Measurements from ENCODE around the gene MESP2.

The MESP2 gene

DNA sequence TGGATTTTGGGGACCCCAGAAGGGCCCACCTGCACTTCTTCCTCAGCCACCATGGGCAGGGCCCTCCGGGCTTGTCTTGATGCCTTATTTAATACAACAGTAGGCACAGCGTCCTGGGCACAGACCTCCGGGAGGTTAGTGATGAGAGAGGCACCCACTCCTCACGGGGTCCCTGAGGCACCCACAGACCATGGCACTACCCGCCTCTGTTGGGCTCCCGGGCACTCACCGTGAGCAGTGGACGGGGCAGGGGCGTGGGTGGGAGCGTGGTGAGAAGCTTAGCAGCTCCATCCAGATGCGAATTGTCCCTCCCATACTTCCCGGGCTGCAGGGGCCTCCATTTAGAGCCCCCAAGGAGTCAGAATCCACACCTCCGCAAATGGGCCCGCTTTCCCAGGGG is 317 bp upstream of the MESP2 start:
- DNase-seq (ENCODE audit: low read depth in 1 of 2, low spot score in 1 of 2), result no peak
- no peak for TF ChIP-seq SPI1 (IDR thresholded peaks at IDR 0.05; ENCODE audit: borderline replicate concordance, low read depth)
- TF ChIP-seq, protein P1, sequence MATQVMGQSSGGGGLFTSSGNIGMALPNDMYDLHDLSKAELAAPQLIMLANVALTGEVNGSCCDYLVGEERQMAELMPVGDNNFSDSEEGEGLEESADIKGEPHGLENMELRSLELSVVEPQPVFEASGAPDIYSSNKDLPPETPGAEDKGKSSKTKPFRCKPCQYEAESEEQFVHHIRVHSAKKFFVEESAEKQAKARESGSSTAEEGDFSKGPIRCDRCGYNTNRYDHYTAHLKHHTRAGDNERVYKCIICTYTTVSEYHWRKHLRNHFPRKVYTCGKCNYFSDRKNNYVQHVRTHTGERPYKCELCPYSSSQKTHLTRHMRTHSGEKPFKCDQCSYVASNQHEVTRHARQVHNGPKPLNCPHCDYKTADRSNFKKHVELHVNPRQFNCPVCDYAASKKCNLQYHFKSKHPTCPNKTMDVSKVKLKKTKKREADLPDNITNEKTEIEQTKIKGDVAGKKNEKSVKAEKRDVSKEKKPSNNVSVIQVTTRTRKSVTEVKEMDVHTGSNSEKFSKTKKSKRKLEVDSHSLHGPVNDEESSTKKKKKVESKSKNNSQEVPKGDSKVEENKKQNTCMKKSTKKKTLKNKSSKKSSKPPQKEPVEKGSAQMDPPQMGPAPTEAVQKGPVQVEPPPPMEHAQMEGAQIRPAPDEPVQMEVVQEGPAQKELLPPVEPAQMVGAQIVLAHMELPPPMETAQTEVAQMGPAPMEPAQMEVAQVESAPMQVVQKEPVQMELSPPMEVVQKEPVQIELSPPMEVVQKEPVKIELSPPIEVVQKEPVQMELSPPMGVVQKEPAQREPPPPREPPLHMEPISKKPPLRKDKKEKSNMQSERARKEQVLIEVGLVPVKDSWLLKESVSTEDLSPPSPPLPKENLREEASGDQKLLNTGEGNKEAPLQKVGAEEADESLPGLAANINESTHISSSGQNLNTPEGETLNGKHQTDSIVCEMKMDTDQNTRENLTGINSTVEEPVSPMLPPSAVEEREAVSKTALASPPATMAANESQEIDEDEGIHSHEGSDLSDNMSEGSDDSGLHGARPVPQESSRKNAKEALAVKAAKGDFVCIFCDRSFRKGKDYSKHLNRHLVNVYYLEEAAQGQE (IDR thresholded peaks at IDR 0.05; ENCODE audit: insufficient replicate concordance, low read depth), result no peak
- TF ChIP-seq, protein P2, sequence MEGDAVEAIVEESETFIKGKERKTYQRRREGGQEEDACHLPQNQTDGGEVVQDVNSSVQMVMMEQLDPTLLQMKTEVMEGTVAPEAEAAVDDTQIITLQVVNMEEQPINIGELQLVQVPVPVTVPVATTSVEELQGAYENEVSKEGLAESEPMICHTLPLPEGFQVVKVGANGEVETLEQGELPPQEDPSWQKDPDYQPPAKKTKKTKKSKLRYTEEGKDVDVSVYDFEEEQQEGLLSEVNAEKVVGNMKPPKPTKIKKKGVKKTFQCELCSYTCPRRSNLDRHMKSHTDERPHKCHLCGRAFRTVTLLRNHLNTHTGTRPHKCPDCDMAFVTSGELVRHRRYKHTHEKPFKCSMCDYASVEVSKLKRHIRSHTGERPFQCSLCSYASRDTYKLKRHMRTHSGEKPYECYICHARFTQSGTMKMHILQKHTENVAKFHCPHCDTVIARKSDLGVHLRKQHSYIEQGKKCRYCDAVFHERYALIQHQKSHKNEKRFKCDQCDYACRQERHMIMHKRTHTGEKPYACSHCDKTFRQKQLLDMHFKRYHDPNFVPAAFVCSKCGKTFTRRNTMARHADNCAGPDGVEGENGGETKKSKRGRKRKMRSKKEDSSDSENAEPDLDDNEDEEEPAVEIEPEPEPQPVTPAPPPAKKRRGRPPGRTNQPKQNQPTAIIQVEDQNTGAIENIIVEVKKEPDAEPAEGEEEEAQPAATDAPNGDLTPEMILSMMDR (IDR thresholded peaks at IDR 0.05; ENCODE audit: insufficient read depth, low read length), result no peak
- TF ChIP-seq GABPA (IDR thresholded peaks at IDR 0.05; ENCODE audit: low read depth), result no peak
- no peak for TF ChIP-seq POLR2AphosphoS5 (IDR thresholded peaks at IDR 0.05; ENCODE audit: low read depth)
- Histone ChIP-seq H3K27ac (replicated peaks) (no peak overlapping the region), H3K4me3 (replicated peaks; ENCODE audit: insufficient read depth, low read length) (no peak overlapping the region), H3K27me3 (ENCODE audit: insufficient read depth, poor library complexity, severe bottlenecking) (no peaks in the 10 kb centered on the region)

- H3K27ac ChIP-seq (replicated peaks), result no peak overlapping the region
- no peaks in the 10 kb centered on the region for H3K27me3 ChIP-seq (ENCODE audit: insufficient read depth, poor library complexity, severe bottlenecking)
- no peak for TF ChIP-seq SPI1 (IDR thresholded peaks at IDR 0.05; ENCODE audit: borderline replicate concordance, low read depth)
- TF ChIP-seq GABPA (IDR thresholded peaks at IDR 0.05; ENCODE audit: low read depth), result no peak
- TF ChIP-seq POLR2AphosphoS5 (IDR thresholded peaks at IDR 0.05; ENCODE audit: low read depth), result no peak
- TF ChIP-seq, protein P1 (IDR thresholded peaks at IDR 0.05; ENCODE audit: insufficient replicate concordance, low read depth), result no peak
- TF ChIP-seq, protein P2 (IDR thresholded peaks at IDR 0.05; ENCODE audit: insufficient read depth, low read length), result no peak
- DNase-seq (ENCODE audit: low read depth in 1 of 2, low spot score in 1 of 2), result no peak
- H3K4me3 ChIP-seq (replicated peaks; ENCODE audit: insufficient read depth, low read length), result no peak overlapping the region
Observed at GRCh38 chr15:89777073-89777751, 1.1 kb downstream of the MESP2 start.

- Histone ChIP-seq H3K27me3 (ENCODE audit: insufficient read depth, poor library complexity, severe bottlenecking) (no peaks in the 10 kb centered on the region), H3K4me3 (replicated peaks; ENCODE audit: insufficient read depth, low read length) (no peak overlapping the region), H3K27ac (replicated peaks) (no peak overlapping the region)
- DNase-seq (ENCODE audit: low read depth in 1 of 2, low spot score in 1 of 2), result no peak
- TF ChIP-seq, protein P2 (IDR thresholded peaks at IDR 0.05; ENCODE audit: insufficient read depth, low read length), result no peak
- TF ChIP-seq SPI1 (IDR thresholded peaks at IDR 0.05; ENCODE audit: borderline replicate concordance, low read depth) (no peak), POLR2AphosphoS5 (IDR thresholded peaks at IDR 0.05; ENCODE audit: low read depth) (no peak), GABPA (IDR thresholded peaks at IDR 0.05; ENCODE audit: low read depth) (no peak)
- TF ChIP-seq, protein P1 (IDR thresholded peaks at IDR 0.05; ENCODE audit: insufficient replicate concordance, low read depth), result no peak
Observed at GRCh38 chr15:89777782-89778380, 1.7 kb downstream of the MESP2 start.
